ENCODE data around the gene GPM6B.

GRCh38 chrX:13825178-13825762 lies 8.4 kb upstream of the GPM6B start:
- no peak for TF ChIP-seq CTCF (IDR thresholded peaks at IDR 0.05)
- no peak for TF ChIP-seq POLR2A (IDR thresholded peaks at IDR 0.05)
